Liver (tissue), 9 donors: ENCODE results near the gene FRMD5. TPM values are rescaled to one million over a fixed set of nuclear protein-coding genes. Genes with fewer than 3 reads are reported as not detected.

Source experiments
- DNase-seq: peaks from one replicate; pipeline ENCODE4 v3.0.0-alpha.2; 2017; ENCODE audit warnings: low spot score
- H3K27ac ChIP-seq, 2 donors: one replicate each; pipeline ENCODE4 v1.7.0; 2013; ENCODE audit warnings: inconsistent platforms in 2 of 2, low read length in 2 of 2, control low read depth in 1 of 2, low read depth in 1 of 2, mild to moderate bottlenecking in 1 of 2
- H3K27me3 ChIP-seq, 4 donors: one replicate each; pipeline versions ENCODE4 v1.6.1 to v1.7.0; 2013; ENCODE audit warnings: low read length in 3 of 4, inconsistent platforms in 1 of 4, mild to moderate bottlenecking in 1 of 4, moderate library complexity in 1 of 4; ENCODE audit not compliant: control insufficient read depth in 4 of 4, insufficient read depth in 4 of 4
- H3K36me3 ChIP-seq, 4 donors: one replicate each; pipeline versions ENCODE4 v1.6.1 to v1.7.0; 2013; ENCODE audit warnings: low read length in 3 of 4, mild to moderate bottlenecking in 3 of 4, low read depth in 1 of 4, moderate library complexity in 1 of 4; ENCODE audit not compliant: control insufficient read depth in 4 of 4, insufficient read depth in 3 of 4
- H3K4me1 ChIP-seq, 4 donors: one replicate each; pipeline versions ENCODE4 v1.6.1 to v1.7.0; 2013; ENCODE audit warnings: low read length in 3 of 4, mild to moderate bottlenecking in 3 of 4, moderate library complexity in 1 of 4; ENCODE audit not compliant: control insufficient read depth in 4 of 4, insufficient read depth in 4 of 4
- H3K4me3 ChIP-seq, 3 donors: one replicate each; pipeline versions ENCODE4 v1.6.1 to v1.7.0; 2013; ENCODE audit warnings: low read length in 3 of 3, control low read depth in 1 of 3, low read depth in 1 of 3, mild to moderate bottlenecking in 1 of 3
- H3K9ac ChIP-seq, 2 donors: one replicate each; pipeline ENCODE4 v1.7.0; 2013; ENCODE audit warnings: low read length in 2 of 2, mild to moderate bottlenecking in 2 of 2, moderate library complexity in 2 of 2, control low read depth in 1 of 2, low read depth in 1 of 2
- H3K9me3 ChIP-seq, 4 donors: one replicate each; pipeline versions ENCODE4 v1.6.1 to v1.7.0; 2013; ENCODE audit warnings: low read length in 3 of 4; ENCODE audit not compliant: control insufficient read depth in 4 of 4
- FOXA2 ChIP-seq: IDR thresholded peaks from 2 replicates; pipeline ENCODE4 v1.6.1; 2016; ENCODE audit warnings: antibody characterized with exemption
- GABPA ChIP-seq, 2 donors: IDR thresholded peaks in 1 of 2; conservative IDR thresholded peaks in 1 of 2; 2 replicates each; pipeline ENCODE4 v1.6.1; 2016; ENCODE audit warnings: antibody characterized with exemption in 2 of 2, mild to moderate bottlenecking in 1 of 2, moderate library complexity in 1 of 2
- HNF4A ChIP-seq, 2 donors: conservative IDR thresholded peaks; 2 replicates each; pipeline ENCODE4 v1.6.1; 2016; ENCODE audit warnings: antibody characterized with exemption in 2 of 2, mild to moderate bottlenecking in 2 of 2
- HNF4G ChIP-seq: IDR thresholded peaks from 2 replicates; pipeline ENCODE4 v1.6.1; 2016; ENCODE audit warnings: antibody characterized with exemption
- JUND ChIP-seq, 2 donors: IDR thresholded peaks; 2 replicates each; pipeline ENCODE4 v1.6.1; 2016; ENCODE audit warnings: antibody characterized with exemption in 2 of 2
- NR2F2 ChIP-seq: IDR thresholded peaks from 2 replicates; pipeline ENCODE4 v1.6.1; 2016; ENCODE audit warnings: antibody characterized with exemption
- RAD21 ChIP-seq, 2 donors: IDR thresholded peaks; 2 replicates each; pipeline ENCODE4 v1.6.1; 2016; ENCODE audit warnings: antibody characterized with exemption in 2 of 2, mild to moderate bottlenecking in 2 of 2
- RXRA ChIP-seq, 2 donors: IDR thresholded peaks; 2 replicates each; pipeline ENCODE4 v1.6.1; 2017 to 2018; ENCODE audit warnings: antibody characterized with exemption in 2 of 2, mild to moderate bottlenecking in 1 of 2
- SP1 ChIP-seq: IDR thresholded peaks from 2 replicates; pipeline ENCODE4 v1.6.1; 2018; ENCODE audit warnings: antibody characterized with exemption, mild to moderate bottlenecking
- TAF1 ChIP-seq: conservative IDR thresholded peaks from 2 replicates; pipeline ENCODE4 v1.6.1; 2016; ENCODE audit warnings: antibody characterized with exemption, mild to moderate bottlenecking
- YY1 ChIP-seq: IDR thresholded peaks from 2 replicates; pipeline ENCODE4 v1.6.1; 2016; ENCODE audit warnings: antibody characterized with exemption, mild to moderate bottlenecking
- WGBS: extraction: QIAGEN DNeasy Blood & Tissue Kit; methylation state at CpG from one replicate; pipeline ENCODE4 v1.1.7; 2013; 5-methylcytosine and 5-hydroxymethylcytosine counted together
- polyA plus RNA-seq, 2 donors: library from polyadenylated mRNA; stranded (reverse) in 1 of 2; unstranded in 1 of 2; fragments of 200-250 nt in 1 of 2; fragments of >200 nt in 1 of 2; fragmentation: Nextera tagmentation in 1 of 2; extraction: Ambion mirVana in 1 of 2; gene quantifications; one replicate each; pipeline versions ENCODE4 v1.2.1 to v1.2.3, GENCODE V29; 2013 to 2015
- total RNA-seq, 2 donors: library from RNA; depleted of rRNA; stranded (reverse); fragments of >200 nt; gene quantifications; one replicate each; pipeline ENCODE4 v1.2.3, GENCODE V29; 2014
- TF ChIP-seq, protein P1 (sequence below): IDR thresholded peaks from 2 replicates; pipeline ENCODE4 v1.6.1; 2016; ENCODE audit warnings: antibody characterized with exemption
- TF ChIP-seq, protein P2 (sequence below): fragments of 150-350 bp; IDR thresholded peaks from 2 replicates; pipeline ENCODE4 v1.5.1; 2017; ENCODE audit warnings: improper control_type of control experiment, low read depth, low read length; ENCODE audit not compliant: missing input control
- TF ChIP-seq, protein P3 (sequence below): IDR thresholded peaks from 2 replicates; pipeline ENCODE4 v1.6.1; 2016; ENCODE audit warnings: antibody characterized with exemption
- TF ChIP-seq, protein P4 (sequence below): IDR thresholded peaks from 2 replicates; pipeline ENCODE4 v1.6.1; 2016; ENCODE audit warnings: antibody characterized with exemption
- TF ChIP-seq, protein P5 (sequence below): IDR thresholded peaks from 2 replicates; pipeline ENCODE4 v1.6.1; 2016; ENCODE audit warnings: antibody characterized with exemption, mild to moderate bottlenecking
- donor health status: healthy.
- donor health status: healthy.
- donor health status: healthy.
- donor health status: healthy.
- donor health status: healthy.

The FRMD5 gene
- total and polyA plus RNA-seq, 4 donors = 0.01 to 0.25 TPM; not detected in 2

DNA sequence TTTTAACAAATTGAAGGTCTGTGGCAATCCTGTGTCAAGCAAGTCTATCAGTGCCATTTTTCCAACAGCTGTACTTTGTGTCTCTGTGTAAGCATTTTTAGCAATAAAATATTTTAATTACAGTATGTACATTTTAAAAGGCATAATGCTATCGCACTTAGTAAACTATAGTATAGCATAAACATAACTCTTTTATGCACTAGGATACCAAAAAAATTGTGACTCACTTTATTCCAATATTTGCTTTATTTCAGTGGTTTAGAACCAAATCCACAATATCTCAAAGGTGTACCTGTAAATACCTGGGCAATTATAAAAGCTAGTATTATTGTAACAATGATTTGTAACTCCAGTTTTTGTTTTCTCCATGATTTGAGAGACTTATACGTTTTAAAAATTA is 46.5 kb downstream of the FRMD5 start:
- Histone ChIP-seq H3K27me3 (peaks cover 0 to 3% (median 2%) of the 10 kb centered on the region in 4 donors), H3K27ac (no peak overlapping the region), H3K4me3 (no peak overlapping the region), H3K4me1 (no peaks in the 10 kb centered on the region), H3K9me3 (no peaks in the 10 kb centered on the region), H3K9ac (no peak overlapping the region), H3K36me3 (no peaks in the 10 kb centered on the region)
- DNase-seq = no peak
- TF ChIP-seq GABPA (IDR thresholded peaks at IDR 0.05 in 1 of 2, conservative IDR thresholded peaks at IDR 0.05 in 1 of 2) = no peak
- no peak for TF ChIP-seq SP1
- TF ChIP-seq, protein P1, sequence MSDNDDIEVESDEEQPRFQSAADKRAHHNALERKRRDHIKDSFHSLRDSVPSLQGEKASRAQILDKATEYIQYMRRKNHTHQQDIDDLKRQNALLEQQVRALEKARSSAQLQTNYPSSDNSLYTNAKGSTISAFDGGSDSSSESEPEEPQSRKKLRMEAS = no peak
- no peak for TF ChIP-seq NR2F2
- TF ChIP-seq, protein P2, sequence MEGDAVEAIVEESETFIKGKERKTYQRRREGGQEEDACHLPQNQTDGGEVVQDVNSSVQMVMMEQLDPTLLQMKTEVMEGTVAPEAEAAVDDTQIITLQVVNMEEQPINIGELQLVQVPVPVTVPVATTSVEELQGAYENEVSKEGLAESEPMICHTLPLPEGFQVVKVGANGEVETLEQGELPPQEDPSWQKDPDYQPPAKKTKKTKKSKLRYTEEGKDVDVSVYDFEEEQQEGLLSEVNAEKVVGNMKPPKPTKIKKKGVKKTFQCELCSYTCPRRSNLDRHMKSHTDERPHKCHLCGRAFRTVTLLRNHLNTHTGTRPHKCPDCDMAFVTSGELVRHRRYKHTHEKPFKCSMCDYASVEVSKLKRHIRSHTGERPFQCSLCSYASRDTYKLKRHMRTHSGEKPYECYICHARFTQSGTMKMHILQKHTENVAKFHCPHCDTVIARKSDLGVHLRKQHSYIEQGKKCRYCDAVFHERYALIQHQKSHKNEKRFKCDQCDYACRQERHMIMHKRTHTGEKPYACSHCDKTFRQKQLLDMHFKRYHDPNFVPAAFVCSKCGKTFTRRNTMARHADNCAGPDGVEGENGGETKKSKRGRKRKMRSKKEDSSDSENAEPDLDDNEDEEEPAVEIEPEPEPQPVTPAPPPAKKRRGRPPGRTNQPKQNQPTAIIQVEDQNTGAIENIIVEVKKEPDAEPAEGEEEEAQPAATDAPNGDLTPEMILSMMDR = no peak
- TF ChIP-seq TAF1 = no peak
- no peak for TF ChIP-seq HNF4A (conservative IDR thresholded peaks at IDR 0.05)
- no peak for TF ChIP-seq YY1
- WGBS = 61% methylated on average over 2 of the region's 2 CpGs

DNA sequence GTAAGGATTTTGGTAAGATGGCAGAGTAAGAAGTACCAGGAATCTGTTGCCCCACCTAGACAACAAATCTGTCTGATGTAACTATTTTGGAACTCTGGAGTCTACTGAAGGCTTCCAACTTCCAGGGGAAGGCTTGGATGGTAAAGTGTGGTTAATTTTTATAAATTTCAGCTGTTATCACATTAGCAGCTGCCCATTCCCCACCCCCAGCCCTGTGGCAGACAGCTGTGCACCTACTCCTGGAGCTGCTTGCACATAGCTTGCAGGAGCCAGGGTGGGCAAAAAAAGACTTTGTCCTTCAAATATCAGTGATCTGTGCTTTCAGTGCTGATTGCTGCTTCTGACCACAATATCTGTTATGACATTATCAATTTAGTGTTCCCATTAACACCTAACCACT is 47.4 kb downstream of the FRMD5 start:
- Histone ChIP-seq H3K4me1 (no peaks in the 10 kb centered on the region), H3K36me3 (no peaks in the 10 kb centered on the region), H3K27me3 (peaks cover 0 to 3% (median 2%) of the 10 kb centered on the region in 4 donors), H3K9ac (no peak overlapping the region), H3K4me3 (no peak overlapping the region), H3K27ac (no peak overlapping the region), H3K9me3 (no peaks in the 10 kb centered on the region)
- no peak for DNase-seq
- TF ChIP-seq, protein P3, sequence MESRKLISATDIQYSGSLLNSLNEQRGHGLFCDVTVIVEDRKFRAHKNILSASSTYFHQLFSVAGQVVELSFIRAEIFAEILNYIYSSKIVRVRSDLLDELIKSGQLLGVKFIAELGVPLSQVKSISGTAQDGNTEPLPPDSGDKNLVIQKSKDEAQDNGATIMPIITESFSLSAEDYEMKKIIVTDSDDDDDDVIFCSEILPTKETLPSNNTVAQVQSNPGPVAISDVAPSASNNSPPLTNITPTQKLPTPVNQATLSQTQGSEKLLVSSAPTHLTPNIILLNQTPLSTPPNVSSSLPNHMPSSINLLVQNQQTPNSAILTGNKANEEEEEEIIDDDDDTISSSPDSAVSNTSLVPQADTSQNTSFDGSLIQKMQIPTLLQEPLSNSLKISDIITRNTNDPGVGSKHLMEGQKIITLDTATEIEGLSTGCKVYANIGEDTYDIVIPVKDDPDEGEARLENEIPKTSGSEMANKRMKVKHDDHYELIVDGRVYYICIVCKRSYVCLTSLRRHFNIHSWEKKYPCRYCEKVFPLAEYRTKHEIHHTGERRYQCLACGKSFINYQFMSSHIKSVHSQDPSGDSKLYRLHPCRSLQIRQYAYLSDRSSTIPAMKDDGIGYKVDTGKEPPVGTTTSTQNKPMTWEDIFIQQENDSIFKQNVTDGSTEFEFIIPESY = no peak
- TF ChIP-seq HNF4A (conservative IDR thresholded peaks at IDR 0.05) (no peak), GABPA (IDR thresholded peaks at IDR 0.05 in 1 of 2, conservative IDR thresholded peaks at IDR 0.05 in 1 of 2) (no peak), RXRA (IDR thresholded peaks at IDR 0.05) (no peak), RAD21 (IDR thresholded peaks at IDR 0.05) (no peak)
- TF ChIP-seq, protein P2 = no peak

DNA sequence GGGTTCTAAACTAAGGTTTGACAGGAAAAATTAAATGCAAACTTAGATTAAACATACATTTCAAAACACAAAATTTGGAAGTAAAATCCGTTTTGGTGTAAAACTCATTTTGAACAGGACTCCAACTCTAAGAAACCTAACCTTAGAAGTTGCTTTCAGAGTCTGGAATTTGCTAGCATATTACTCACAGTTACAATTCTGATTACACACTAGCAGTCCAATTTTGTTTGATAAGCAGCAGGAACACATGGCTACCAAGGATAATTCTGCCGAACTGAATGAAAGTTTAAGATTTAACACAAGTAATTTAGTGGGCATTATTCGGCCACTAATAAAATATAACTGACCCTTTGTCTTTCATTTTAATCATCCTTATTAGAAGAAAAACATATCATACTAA is 49.6 kb downstream of the FRMD5 start:
- no peaks in the 10 kb centered on the region for H3K9me3 ChIP-seq
- no peak for TF ChIP-seq RAD21 (IDR thresholded peaks at IDR 0.05)
- TF ChIP-seq NR2F2 = no peak
- TF ChIP-seq, protein P4, sequence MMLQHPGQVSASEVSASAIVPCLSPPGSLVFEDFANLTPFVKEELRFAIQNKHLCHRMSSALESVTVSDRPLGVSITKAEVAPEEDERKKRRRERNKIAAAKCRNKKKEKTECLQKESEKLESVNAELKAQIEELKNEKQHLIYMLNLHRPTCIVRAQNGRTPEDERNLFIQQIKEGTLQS = no peak
- TF ChIP-seq HNF4G = no peak
- no peak for TF ChIP-seq RXRA (IDR thresholded peaks at IDR 0.05)
- TF ChIP-seq HNF4A (conservative IDR thresholded peaks at IDR 0.05) = no peak
- no peak for TF ChIP-seq FOXA2
- no peak for TF ChIP-seq SP1
- TF ChIP-seq JUND (IDR thresholded peaks at IDR 0.05) = no peak
- TF ChIP-seq, protein P5, sequence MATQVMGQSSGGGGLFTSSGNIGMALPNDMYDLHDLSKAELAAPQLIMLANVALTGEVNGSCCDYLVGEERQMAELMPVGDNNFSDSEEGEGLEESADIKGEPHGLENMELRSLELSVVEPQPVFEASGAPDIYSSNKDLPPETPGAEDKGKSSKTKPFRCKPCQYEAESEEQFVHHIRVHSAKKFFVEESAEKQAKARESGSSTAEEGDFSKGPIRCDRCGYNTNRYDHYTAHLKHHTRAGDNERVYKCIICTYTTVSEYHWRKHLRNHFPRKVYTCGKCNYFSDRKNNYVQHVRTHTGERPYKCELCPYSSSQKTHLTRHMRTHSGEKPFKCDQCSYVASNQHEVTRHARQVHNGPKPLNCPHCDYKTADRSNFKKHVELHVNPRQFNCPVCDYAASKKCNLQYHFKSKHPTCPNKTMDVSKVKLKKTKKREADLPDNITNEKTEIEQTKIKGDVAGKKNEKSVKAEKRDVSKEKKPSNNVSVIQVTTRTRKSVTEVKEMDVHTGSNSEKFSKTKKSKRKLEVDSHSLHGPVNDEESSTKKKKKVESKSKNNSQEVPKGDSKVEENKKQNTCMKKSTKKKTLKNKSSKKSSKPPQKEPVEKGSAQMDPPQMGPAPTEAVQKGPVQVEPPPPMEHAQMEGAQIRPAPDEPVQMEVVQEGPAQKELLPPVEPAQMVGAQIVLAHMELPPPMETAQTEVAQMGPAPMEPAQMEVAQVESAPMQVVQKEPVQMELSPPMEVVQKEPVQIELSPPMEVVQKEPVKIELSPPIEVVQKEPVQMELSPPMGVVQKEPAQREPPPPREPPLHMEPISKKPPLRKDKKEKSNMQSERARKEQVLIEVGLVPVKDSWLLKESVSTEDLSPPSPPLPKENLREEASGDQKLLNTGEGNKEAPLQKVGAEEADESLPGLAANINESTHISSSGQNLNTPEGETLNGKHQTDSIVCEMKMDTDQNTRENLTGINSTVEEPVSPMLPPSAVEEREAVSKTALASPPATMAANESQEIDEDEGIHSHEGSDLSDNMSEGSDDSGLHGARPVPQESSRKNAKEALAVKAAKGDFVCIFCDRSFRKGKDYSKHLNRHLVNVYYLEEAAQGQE = no peak

More for the DNA sequence above, 49.6 kb downstream of the FRMD5 start:
- H3K9ac ChIP-seq = no peak overlapping the region
- 64% methylated on average over 3 of the region's 3 CpGs for WGBS
- no peaks in the 10 kb centered on the region for H3K4me1 ChIP-seq
- H3K36me3 ChIP-seq = no peaks in the 10 kb centered on the region
- H3K27me3 ChIP-seq = peaks cover 0 to 3% (median 2%) of the 10 kb centered on the region in 4 donors
- H3K27ac ChIP-seq = no peak overlapping the region
- DNase-seq = no peak
- H3K4me3 ChIP-seq = no peak overlapping the region
